ENCODE results near the gene WDR12. TPM values are rescaled to one million over a fixed set of nuclear protein-coding genes. Genes with fewer than 3 reads are reported as not detected.
"Not testable (repeated sequence)": the region's sequence is repeated elsewhere in the genome, so short reads cannot be mapped to it uniquely, and the experiment has no call there.

WDR12 gene
- polyA plus RNA-seq (ENCODE audit: insufficient read length), result 146 TPM
- long read RNA-seq, donor 1, full-length matches to known transcripts, result 11 of 11 reads
- long read RNA-seq, donor 1, partial matches to known transcripts, result 0 of 11 reads
- long read RNA-seq, donor 1, other reads (novel, unspliced or antisense), result 0 of 11 reads
- long read RNA-seq, donor 2, full-length matches to known transcripts, result 9 of 9 reads
- long read RNA-seq, donor 2, partial matches to known transcripts, result 0 of 9 reads
- long read RNA-seq, donor 2, other reads (novel, unspliced or antisense), result 0 of 9 reads
- long read RNA-seq, donor 3, full-length matches to known transcripts, result 9 of 9 reads
- long read RNA-seq, donor 3, partial matches to known transcripts, result 0 of 9 reads
- long read RNA-seq, donor 3, other reads (novel, unspliced or antisense), result 0 of 9 reads
- long read RNA-seq, donor 4, result 0 reads
- long read RNA-seq, donor 5, full-length matches to known transcripts, result 15 of 15 reads
- long read RNA-seq, donor 5, partial matches to known transcripts, result 0 of 15 reads
- long read RNA-seq, donor 5, other reads (novel, unspliced or antisense), result 0 of 15 reads
- long read RNA-seq, donor 6, full-length matches to known transcripts, result 10 of 10 reads
- long read RNA-seq, donor 6, partial matches to known transcripts, result 0 of 10 reads
- long read RNA-seq, donor 6, other reads (novel, unspliced or antisense), result 0 of 10 reads
- long read RNA-seq, donor 7, full-length matches to known transcripts, result 9 of 9 reads
- long read RNA-seq, donor 7, partial matches to known transcripts, result 0 of 9 reads
- long read RNA-seq, donor 7, other reads (novel, unspliced or antisense), result 0 of 9 reads
- long read RNA-seq, donor 8, full-length matches to known transcripts, result 3 of 3 reads
- long read RNA-seq, donor 8, partial matches to known transcripts, result 0 of 3 reads
- long read RNA-seq, donor 8, other reads (novel, unspliced or antisense), result 0 of 3 reads

DNA sequence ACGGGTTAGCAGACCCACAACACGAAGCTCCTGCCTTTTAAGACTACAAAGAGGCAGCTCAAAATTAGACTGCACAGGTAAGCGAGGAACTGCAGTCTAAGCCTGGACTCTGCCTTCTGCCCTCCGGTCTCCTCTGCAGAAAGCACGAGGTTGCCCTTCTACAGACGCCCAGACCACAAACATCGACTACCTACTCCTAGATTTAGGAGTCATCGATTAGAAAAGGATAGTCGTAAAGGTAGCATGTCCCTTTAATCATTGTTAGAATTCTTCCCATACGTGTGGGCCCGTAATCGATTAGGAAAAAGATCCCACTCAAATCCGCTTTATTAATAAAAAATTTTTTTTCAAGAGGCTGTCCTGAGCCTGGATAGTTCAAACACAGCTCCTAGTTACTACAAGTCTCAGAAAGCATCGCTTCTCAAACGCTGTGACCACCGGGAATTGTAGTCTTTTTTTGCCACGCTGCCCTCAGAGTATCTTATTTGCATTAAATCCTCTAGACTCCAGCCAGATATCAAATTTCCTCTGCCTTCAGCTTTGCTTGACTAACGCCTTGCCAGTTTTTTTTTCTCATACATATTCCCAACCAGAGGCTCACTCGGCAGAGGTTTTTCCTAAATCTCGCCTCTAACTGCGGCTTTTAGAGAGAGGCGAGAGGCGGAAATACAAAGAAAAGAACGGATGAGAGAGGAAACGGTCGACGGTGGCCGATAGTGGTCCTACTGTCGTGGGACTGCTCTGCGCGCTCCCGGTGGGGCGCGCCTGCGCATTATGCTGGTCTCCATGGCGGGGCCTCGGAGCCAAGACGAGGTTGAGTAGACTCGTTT lies at the start of gene WDR12, which contains the start of gene CARF:
Gene WDR12, minus strand, starts transcription at position 162 of the 830 bp plus-strand sequence. CDS start 197 bp downstream, outside the sequence.
Gene CARF, plus strand, starts transcription at position 764 of the 830 bp plus-strand sequence. CDS start 29,628 bp downstream, outside the sequence.
- peak; percentile 97 for DNase-seq

GRCh38 chr2:202960524-202960923 lies 49.1 kb upstream of the WDR12 start:
- DNase-seq, result no peak

- DNase-seq, result no peak
These were observed 39.1 kb upstream of the WDR12 start for GRCh38 chr2:202950592-202950991.

DNA sequence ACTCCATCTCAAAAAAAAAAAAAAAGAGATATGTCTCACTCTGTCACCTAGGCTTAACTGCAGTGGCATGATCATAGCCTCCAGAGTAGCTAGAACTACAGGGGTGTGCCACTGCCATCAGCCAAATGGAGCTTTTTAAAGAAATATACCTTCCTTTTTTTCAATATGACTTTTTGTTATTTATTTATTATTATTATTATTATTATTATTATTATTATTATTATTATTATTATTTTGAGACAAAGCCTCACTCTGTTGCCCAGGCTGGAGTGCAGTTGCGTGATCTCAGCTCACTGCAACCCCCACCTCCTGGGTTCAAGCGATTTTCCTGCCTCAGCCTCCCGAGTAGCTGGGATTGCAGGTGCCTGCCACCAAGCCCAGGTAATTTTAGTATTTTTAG lies 37.9 kb upstream of the WDR12 start:
- DNase-seq, result not testable (repeated sequence)

- no peak for DNase-seq
These were observed 34.0 kb upstream of the WDR12 start for GRCh38 chr2:202945497-202945896.

DNA sequence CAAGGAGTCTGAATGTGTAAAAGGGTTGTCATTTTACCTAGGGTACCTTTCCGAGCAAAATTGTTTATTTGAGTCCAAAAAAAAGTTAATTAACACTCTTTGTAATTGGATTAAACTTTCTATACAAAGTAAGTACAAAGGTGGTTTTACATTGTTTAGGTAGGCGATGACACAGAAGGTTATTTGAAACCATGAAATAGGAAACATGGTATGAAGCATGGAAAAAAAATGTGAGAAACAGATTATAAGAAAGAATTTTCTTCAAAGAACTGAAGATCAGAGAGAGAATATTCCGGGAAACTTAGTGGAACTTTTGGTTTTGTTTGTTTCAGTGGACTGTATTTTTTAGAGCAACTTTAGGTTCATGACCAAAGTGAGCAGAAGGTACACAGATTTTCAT lies 33.3 kb upstream of the WDR12 start:
- no peak for DNase-seq

DNA sequence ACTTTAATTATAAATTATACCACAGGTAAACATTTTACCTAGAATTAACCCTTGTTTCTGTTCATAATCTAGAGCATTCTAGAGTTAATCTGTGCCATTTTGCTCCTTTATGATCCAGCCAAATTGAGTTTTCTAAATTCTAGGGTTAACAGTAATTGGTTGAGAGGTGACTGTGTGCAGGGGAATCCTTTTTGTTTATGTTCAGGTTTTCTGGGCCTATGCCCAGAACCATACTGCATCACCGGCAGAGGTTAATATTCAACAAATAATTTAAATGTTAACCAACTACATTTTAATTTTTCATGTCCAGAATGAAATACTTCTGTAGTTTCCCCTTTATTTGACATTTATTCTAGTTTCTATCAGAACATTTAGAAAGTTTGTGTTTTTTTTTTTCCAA lies 32.9 kb upstream of the WDR12 start:
- DNase-seq, result no peak

GRCh38 chr2:202941771-202942170 lies 30.3 kb upstream of the WDR12 start:
- DNase-seq, result no peak

- DNase-seq, result no peak
These were observed 27.5 kb upstream of the WDR12 start for GRCh38 chr2:202938960-202939359.

DNA sequence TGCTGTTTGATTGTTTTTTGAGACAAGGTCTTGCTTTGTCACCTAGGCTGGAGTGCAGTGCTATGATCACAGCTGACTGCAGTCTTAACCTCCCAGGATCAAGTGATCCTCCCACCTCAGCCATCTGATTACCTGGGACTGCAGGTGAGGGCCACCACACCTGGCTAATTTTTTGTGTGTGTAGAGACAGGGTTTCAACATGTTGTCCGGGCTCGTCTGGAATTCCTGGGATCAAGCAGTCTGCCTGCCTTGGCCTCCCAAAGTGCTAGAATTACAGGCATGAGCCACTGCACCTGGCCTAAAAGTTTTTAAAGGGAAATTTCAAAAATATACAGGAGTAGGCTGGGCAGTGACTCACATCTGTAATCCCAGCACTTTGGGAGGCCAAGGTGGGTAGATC lies 23.0 kb upstream of the WDR12 start:
- no peak for DNase-seq

DNA sequence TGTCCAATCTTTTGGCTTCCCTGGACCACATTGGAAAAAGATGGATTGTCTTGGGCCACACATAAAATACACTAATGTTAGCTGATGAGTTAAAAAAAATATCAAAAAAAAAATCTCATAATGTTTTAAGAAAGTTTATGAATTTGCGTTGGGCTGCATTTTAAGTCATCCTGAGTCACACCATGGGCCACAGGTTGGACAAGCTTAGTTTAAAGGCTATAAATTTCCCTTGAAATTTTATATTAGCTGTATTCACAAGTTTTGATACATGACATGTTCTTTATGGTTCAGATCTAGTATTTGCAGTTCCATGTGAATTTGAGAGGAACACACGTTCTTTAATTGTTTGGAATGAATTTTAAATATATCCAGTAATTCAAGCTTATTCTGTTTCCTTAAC lies 22.5 kb upstream of the WDR12 start:
- DNase-seq, result no peak

GRCh38 chr2:202933139-202933510 lies 21.7 kb upstream of the WDR12 start:
- DNase-seq, result no peak

DNA sequence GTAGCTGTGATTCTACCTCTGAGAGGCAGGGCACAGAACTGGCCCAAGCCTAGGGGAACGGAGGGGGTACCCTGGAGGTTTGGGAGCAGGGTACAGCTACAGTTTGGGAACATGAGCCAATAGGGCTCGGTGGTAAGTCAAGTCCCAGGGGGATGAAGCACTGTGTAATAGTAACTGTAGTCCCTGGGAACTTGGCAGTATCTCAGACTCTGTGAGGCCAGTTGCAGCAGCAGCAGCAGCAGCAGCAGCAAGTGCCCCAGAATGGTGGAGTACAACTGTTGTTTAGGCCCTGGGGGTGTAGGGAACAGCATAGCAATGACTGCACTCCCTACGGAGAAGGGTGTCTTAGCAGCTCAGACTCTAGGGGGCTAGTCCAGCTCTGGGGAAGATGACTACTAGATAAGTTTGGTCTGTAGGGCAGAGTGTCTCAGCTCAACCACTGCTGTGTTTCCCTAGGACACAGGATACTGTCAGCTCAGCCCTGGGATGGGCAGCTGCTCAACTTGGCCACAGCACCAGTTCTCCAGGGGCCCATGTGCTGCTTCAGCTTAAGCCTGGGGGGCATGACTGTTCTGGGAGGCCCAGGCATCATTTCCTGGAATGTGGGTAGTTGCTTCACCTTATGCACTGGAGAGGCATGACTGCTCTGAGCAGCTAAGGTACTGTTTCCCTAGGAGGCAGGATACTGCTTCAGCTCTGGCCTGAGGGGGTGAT lies 21.1 kb upstream of the WDR12 start:
- no peak for DNase-seq

DNA sequence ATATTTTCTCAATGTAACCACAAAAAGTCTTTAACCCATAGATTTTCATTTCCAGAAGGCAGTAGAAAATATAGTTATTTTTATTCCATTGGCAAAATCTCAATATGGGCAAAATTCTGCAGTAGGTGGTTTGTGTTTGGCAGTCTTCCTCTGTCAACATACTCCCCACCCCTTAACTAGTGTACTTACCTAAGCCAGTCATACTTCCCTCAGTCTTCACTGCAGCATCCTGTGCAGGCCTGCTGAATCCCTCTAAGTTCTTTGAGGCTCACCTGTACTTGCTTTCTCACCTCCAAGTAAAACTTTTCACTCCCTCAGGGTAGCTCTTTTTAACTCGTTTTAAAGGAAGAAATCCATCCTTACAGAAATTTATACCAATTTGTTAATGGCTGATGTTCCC lies 7.4 kb upstream of the WDR12 start:
- no peak for DNase-seq

DNA sequence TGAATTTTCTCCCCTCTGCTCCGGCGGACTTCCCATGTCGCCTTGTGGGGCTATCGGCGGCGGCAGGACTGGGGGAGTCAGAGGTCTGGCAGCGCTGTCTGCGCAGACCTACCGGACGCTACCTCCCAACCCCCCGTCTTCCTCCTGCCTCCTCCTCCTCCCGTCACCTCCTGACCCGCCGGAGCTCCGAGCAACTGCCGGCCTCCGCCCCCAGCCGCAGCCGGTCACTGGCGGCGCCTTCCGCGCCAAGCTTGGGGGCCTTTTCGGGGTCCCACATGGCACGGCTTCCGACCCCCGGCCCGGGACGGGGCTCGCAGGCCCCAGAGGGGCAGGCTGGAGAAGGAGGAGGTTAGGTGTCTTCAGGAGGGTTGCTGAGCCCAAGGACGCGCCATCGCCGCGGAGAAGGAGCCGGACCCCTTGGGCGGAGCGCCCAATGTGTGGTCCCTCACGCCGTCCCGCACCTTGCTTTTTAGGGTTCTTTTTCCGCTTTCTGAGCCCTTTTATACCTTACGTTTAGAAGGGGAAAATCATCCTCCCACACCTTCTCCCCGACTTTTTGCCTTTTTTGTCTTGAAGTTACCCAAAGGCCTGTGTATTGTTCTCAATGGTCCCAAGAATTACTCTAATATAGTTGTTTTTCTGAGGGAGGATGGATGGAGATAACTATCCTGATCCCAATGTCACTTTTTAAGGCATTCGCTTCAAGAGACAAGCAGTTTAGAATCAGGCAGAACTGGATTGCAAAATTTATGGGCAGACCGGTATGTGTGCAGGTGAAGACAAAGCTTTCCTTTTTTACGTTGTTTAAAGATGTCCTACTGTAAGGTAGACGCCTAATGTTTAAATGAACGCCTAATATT lies 1.1 kb upstream of the WDR12 start:
- DNase-seq, result peak; percentile 13

GRCh38 chr2:202911203-202911511 lies 316 bp downstream of the WDR12 start:
- DNase-seq, result no peak

- DNase-seq, result no peak
These were observed 775 bp downstream of the WDR12 start for GRCh38 chr2:202910698-202911097.

DNA sequence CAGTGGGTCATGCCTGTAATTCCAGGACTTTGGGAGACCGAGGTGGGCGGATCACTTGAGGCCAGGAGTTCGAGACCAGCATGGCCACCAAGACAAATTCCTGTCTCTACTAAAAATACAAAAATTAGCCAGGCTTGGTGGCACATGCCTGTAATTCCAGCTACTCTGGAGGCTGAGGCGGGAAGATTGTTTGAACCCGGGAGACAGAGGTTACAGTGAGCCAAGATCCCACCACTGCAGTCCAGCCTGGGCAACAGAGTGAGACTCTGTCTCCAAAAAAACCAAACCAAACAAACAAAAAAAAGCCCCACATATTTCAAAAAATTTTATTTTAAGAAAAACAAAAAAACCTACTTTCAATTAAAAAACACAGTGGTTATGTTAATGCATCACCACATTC lies 1.2 kb downstream of the WDR12 start:
- DNase-seq, result not testable (repeated sequence)

- no peak for DNase-seq
These were observed 1.9 kb downstream of the WDR12 start for GRCh38 chr2:202909394-202910192.

GRCh38 chr2:202908186-202908585 lies 3.3 kb downstream of the WDR12 start:
- no peak for DNase-seq
